WTC11 (cell line): ENCODE measurements around the gene BLTP1. TPM values are rescaled to one million over a fixed set of nuclear protein-coding genes. Genes with fewer than 3 reads are reported as not detected.
A peak's percentile ranks its signal among the peaks of the same experiment; 100 is the strongest.

Experiments used
- ATAC-seq: fragments of 200-7000 bp; cut with Tn5 transposase; 2 replicates; pipeline ENCODE4 v1.10.0; 2021; ENCODE audit warnings: mild to moderate bottlenecking, moderate library complexity
- CTCF ChIA-PET: fragments of 300-600 bp; sonication (Branson Sonifier 250); formaldehyde crosslinking; loops from one replicate; lab custom pipeline; 2021; ENCODE audit warnings: antibody characterized with exemption; lab: Charles Lee
- POLR2A ChIA-PET: fragments of 350-600 bp; sonication (Branson Sonifier 250); formaldehyde crosslinking; loops from one replicate; lab custom pipeline; 2021; ENCODE audit warnings: antibody characterized with exemption; lab: Charles Lee
- DNase-seq: peaks from one replicate; pipeline ENCODE4 v3.0.0; 2021; ENCODE audit warnings: low spot score
- H3K27ac Mint-ChIP-seq: 2 replicates; pipeline ENCODE4 v1.8.0; 2021; ENCODE audit warnings: mixed read lengths
- H3K27me3 Mint-ChIP-seq: 2 replicates; pipeline ENCODE4 v1.8.0; 2021; ENCODE audit warnings: low read depth, mild to moderate bottlenecking, moderate library complexity, mixed read lengths
- H3K36me3 Mint-ChIP-seq: 2 replicates; pipeline ENCODE4 v1.8.0; 2021; ENCODE audit warnings: mixed read lengths
- H3K4me1 Mint-ChIP-seq: 2 replicates; pipeline ENCODE4 v1.8.0; 2022; ENCODE audit warnings: mixed read lengths
- H3K4me3 Mint-ChIP-seq: 2 replicates; pipeline ENCODE4 v1.8.0; 2021; ENCODE audit warnings: mild to moderate bottlenecking, moderate library complexity, mixed read lengths
- H3K9me3 Mint-ChIP-seq: 2 replicates; pipeline ENCODE4 v1.8.0; 2021; ENCODE audit warnings: mixed read lengths
- AFF4 ChIP-seq: sonication (generic); formaldehyde crosslinking; IDR thresholded peaks from 2 replicates; pipeline ENCODE4 v1.8.1; 2023; ENCODE audit warnings: mild to moderate bottlenecking, missing genetic modification reagents, borderline replicate concordance
- ATF1 ChIP-seq: sonication (generic); formaldehyde crosslinking; IDR thresholded peaks from 2 replicates; pipeline ENCODE4 v1.8.1; 2023; ENCODE audit warnings: mild to moderate bottlenecking, moderate library complexity, missing genetic modification reagents
- E2F1 ChIP-seq: sonication (generic); formaldehyde crosslinking; IDR thresholded peaks from 2 replicates; pipeline ENCODE4 v1.8.0; 2022; ENCODE audit warnings: mild to moderate bottlenecking, missing genetic modification reagents
- FOXJ3 ChIP-seq: sonication (generic); formaldehyde crosslinking; IDR thresholded peaks from 2 replicates; pipeline ENCODE4 v1.9.0; 2021; ENCODE audit warnings: missing genetic modification reagents, mild to moderate bottlenecking, borderline replicate concordance
- FOXP1 ChIP-seq: sonication (generic); formaldehyde crosslinking; IDR thresholded peaks from 2 replicates; pipeline ENCODE4 v1.8.0; 2022; ENCODE audit warnings: missing genetic modification reagents, mild to moderate bottlenecking, moderate library complexity, borderline replicate concordance
- FOXP4 ChIP-seq: sonication (generic); formaldehyde crosslinking; IDR thresholded peaks from 2 replicates; pipeline ENCODE4 v1.8.0; 2022; ENCODE audit warnings: mild to moderate bottlenecking, missing genetic modification reagents
- JUN ChIP-seq: sonication (generic); formaldehyde crosslinking; IDR thresholded peaks from 2 replicates; pipeline ENCODE4 v1.8.0; 2023; ENCODE audit warnings: mild to moderate bottlenecking, missing genetic modification reagents
- MXD4 ChIP-seq: fragments of 250-450 bp; sonication (Bioruptor Pico); IDR thresholded peaks from 2 replicates; pipeline ENCODE4 v1.8.0; 2021; ENCODE audit warnings: mild to moderate bottlenecking, moderate library complexity, borderline replicate concordance
- NR1H2 ChIP-seq: sonication (generic); formaldehyde crosslinking; IDR thresholded peaks from 2 replicates; pipeline ENCODE4 v1.9.0; 2021; ENCODE audit warnings: mild to moderate bottlenecking, moderate library complexity, missing genetic modification reagents
- PRDM15 ChIP-seq: sonication (generic); formaldehyde crosslinking; IDR thresholded peaks from 2 replicates; pipeline ENCODE4 v1.8.0; 2022; ENCODE audit warnings: missing genetic modification reagents
- PRRX2 ChIP-seq: fragments of 250-450 bp; sonication (Bioruptor Pico); IDR thresholded peaks from 2 replicates; pipeline ENCODE4 v1.8.0; 2021; ENCODE audit warnings: mild to moderate bottlenecking
- ZMAT4 ChIP-seq: fragments of 250-450 bp; sonication (Bioruptor Pico); IDR thresholded peaks from 2 replicates; pipeline ENCODE4 v1.9.0; 2021; ENCODE audit warnings: mild to moderate bottlenecking
- ZNF232 ChIP-seq: sonication (generic); formaldehyde crosslinking; IDR thresholded peaks from 2 replicates; pipeline ENCODE4 v1.8.0; 2022; ENCODE audit warnings: mild to moderate bottlenecking, missing genetic modification reagents
- ZSCAN18 ChIP-seq: fragments of 250-450 bp; sonication (Bioruptor Pico); IDR thresholded peaks from 2 replicates; pipeline ENCODE4 v2.1.2; 2022; ENCODE audit warnings: mild to moderate bottlenecking, moderate library complexity
- total RNA-seq: library from RNA; stranded (reverse); gene quantifications from 3 replicates; pipeline ENCODE4 v1.2.3, GENCODE V29; 2021

Gene BLTP1
- total RNA-seq, 1 experiment from 2014 or later, result 32.1 TPM

- no peak for TF ChIP-seq FOXP4 (CRISPR knock-in tag)
These were observed 1.2 kb upstream of the BLTP1 start (continued) for GRCh38 chr4:122150931-122151330.

- H3K27me3 Mint-ChIP-seq, result no peaks in the 10 kb centered on the region
- H3K36me3 Mint-ChIP-seq, result peaks cover 25% of the 10 kb centered on the region
- ATAC-seq, result peak; percentile 60
- CTCF ChIA-PET, result no interaction called here
- H3K4me3 Mint-ChIP-seq, result peak overlapping the region; percentile 97
- H3K9me3 Mint-ChIP-seq, result peaks cover 18% of the 10 kb centered on the region
- peaks cover 14% of the 10 kb centered on the region for H3K4me1 Mint-ChIP-seq
- H3K27ac Mint-ChIP-seq, result peak overlapping the region; percentile 95
- POLR2A ChIA-PET, result no interaction called here
- TF ChIP-seq AFF4 (CRISPR knock-in tag), result 0 out of 2 replicates have a peak, but pooled peaks have one; percentile 1
- TF ChIP-seq ZSCAN18 (CRISPR knock-in tag), result no peak
- peak; percentile 53; the same call in 1 of the 2 replicates for TF ChIP-seq PRDM15 (CRISPR knock-in tag)
- no peak for TF ChIP-seq MXD4 (CRISPR knock-in tag)
- no peak for TF ChIP-seq FOXP1 (CRISPR knock-in tag)
- peak; percentile 38 for DNase-seq
These were observed 638 bp downstream of the BLTP1 start for GRCh38 chr4:122152711-122153226.

- peaks cover 18% of the 10 kb centered on the region for H3K9me3 Mint-ChIP-seq
- ChIA-PET CTCF (no interaction called here), POLR2A (no interaction called here)
- DNase-seq, result no peak
- peaks cover 26% of the 10 kb centered on the region for H3K36me3 Mint-ChIP-seq
- H3K4me1 Mint-ChIP-seq, result peaks cover 10% of the 10 kb centered on the region
- TF ChIP-seq PRRX2 (CRISPR knock-in tag), result no peak
- TF ChIP-seq ZNF232 (CRISPR knock-in tag), result no peak
- TF ChIP-seq E2F1 (CRISPR knock-in tag), result no peak
- no peak for TF ChIP-seq ATF1 (CRISPR knock-in tag)
- TF ChIP-seq AFF4 (CRISPR knock-in tag), result no peak
- TF ChIP-seq ZMAT4 (CRISPR knock-in tag), result no peak
- TF ChIP-seq JUN (CRISPR knock-in tag), result no peak
- no peak for TF ChIP-seq FOXJ3 (CRISPR knock-in tag)
- TF ChIP-seq NR1H2 (CRISPR knock-in tag), result no peak
- H3K4me3 Mint-ChIP-seq, result no peak overlapping the region
- no peaks in the 10 kb centered on the region for H3K27me3 Mint-ChIP-seq
- ATAC-seq, result no peak
- H3K27ac Mint-ChIP-seq, result no peak overlapping the region
These were observed 4.7 kb downstream of the BLTP1 start for GRCh38 chr4:122156819-122157218.
